Glutamatergic neuron (in vitro differentiated cells): ENCODE data around the gene EMCN. TPM values are rescaled to one million over a fixed set of nuclear protein-coding genes. Genes with fewer than 3 reads are reported as not detected.

Experiments used
- DNase-seq: peaks from one replicate; pipeline ENCODE4 v3.0.0; 2022
- H3K27ac Mint-ChIP-seq: one replicate; pipeline ENCODE4 v1.8.0; 2020; ENCODE audit warnings: mild to moderate bottlenecking, mixed read lengths, inconsistent platforms; ENCODE audit not compliant: unreplicated experiment
- H3K27me3 Mint-ChIP-seq: one replicate; pipeline ENCODE4 v1.8.0; 2020; ENCODE audit warnings: mild to moderate bottlenecking, moderate library complexity, mixed read lengths, inconsistent platforms; ENCODE audit not compliant: unreplicated experiment
- H3K36me3 Mint-ChIP-seq: one replicate; pipeline ENCODE4 v1.8.0; 2020; ENCODE audit warnings: mild to moderate bottlenecking, mixed read lengths, inconsistent platforms; ENCODE audit not compliant: unreplicated experiment
- H3K4me1 Mint-ChIP-seq: one replicate; pipeline ENCODE4 v1.8.0; 2020; ENCODE audit warnings: mild to moderate bottlenecking, low read depth, mixed read lengths, inconsistent platforms; ENCODE audit not compliant: unreplicated experiment
- H3K4me3 Mint-ChIP-seq: one replicate; pipeline ENCODE4 v1.8.0; 2020; ENCODE audit warnings: mild to moderate bottlenecking, mixed read lengths, inconsistent platforms; ENCODE audit not compliant: unreplicated experiment
- H3K9me3 Mint-ChIP-seq: one replicate; pipeline ENCODE4 v1.8.0; 2020; ENCODE audit warnings: mild to moderate bottlenecking, moderate library complexity, mixed read lengths, inconsistent platforms; ENCODE audit not compliant: unreplicated experiment
- total RNA-seq: library from RNA; stranded (reverse); fragmentation: NEBNext Ultra II Directional; extraction: Animal tissue kit (Norgen Biotek cat#: 25700); gene quantifications from one replicate; pipeline ENCODE4 v1.2.1, GENCODE V29; 2021; ENCODE audit not compliant: unreplicated experiment
- TF ChIP-seq, protein P1 (sequence below): fragments of 200-600 bp; sonication (generic); IDR thresholded peaks from one replicate; pipeline ENCODE4 v1.5.0; 2021; ENCODE audit not compliant: partially characterized antibody, unreplicated experiment

EMCN gene
- total RNA-seq, 1 donor from 2014 or later, result not detected

DNA sequence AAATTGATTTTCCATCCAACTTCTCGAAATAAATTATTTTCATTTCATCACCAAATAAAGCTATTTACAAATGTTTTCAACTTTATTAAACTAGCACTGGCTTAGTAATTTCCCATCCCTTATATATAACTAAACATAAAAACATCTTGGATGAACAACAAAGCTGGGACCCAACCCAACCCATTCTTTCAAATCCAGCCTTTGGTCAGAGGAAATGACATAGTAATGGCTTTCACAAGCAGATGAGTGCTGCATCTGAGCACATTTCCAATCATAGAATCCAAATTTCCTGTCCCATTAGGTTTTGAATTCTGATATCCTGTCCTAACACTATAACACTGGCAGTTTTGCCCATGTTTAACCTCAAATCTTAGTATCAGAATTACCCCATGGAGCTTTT is 7.9 kb upstream of the EMCN start:
- Mint-ChIP-seq H3K36me3 (peaks cover 6% of the 10 kb centered on the region), H3K27ac (no peak overlapping the region), H3K4me1 (no peaks in the 10 kb centered on the region), H3K4me3 (no peak overlapping the region), H3K27me3 (no peaks in the 10 kb centered on the region), H3K9me3 (no peaks in the 10 kb centered on the region)
- TF ChIP-seq, protein P1, sequence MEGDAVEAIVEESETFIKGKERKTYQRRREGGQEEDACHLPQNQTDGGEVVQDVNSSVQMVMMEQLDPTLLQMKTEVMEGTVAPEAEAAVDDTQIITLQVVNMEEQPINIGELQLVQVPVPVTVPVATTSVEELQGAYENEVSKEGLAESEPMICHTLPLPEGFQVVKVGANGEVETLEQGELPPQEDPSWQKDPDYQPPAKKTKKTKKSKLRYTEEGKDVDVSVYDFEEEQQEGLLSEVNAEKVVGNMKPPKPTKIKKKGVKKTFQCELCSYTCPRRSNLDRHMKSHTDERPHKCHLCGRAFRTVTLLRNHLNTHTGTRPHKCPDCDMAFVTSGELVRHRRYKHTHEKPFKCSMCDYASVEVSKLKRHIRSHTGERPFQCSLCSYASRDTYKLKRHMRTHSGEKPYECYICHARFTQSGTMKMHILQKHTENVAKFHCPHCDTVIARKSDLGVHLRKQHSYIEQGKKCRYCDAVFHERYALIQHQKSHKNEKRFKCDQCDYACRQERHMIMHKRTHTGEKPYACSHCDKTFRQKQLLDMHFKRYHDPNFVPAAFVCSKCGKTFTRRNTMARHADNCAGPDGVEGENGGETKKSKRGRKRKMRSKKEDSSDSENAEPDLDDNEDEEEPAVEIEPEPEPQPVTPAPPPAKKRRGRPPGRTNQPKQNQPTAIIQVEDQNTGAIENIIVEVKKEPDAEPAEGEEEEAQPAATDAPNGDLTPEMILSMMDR, result no peak
- DNase-seq, result no peak

DNA sequence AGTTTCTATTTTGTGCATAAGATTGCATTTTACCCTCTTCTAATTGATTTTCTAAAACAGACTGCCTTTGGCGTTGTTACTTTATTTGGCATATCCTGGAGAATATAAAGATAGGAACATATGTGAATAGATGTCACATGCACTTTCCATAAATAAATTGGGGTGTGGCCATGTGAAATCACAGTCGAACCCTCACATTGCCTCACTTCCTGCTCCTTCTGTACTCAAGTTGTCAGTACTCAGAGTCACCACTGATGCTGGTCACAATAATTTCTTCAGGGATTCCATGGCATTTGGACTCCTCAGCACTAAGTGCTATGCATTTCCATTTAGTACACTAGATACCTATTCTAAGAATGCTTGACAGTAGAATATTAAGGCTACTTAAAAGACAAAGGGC is 1.4 kb upstream of the EMCN start:
- TF ChIP-seq, protein P1, result no peak
- no peak for DNase-seq

GRCh38 chr4:100516225-100516624 is 1.6 kb downstream of the EMCN start:
- Mint-ChIP-seq H3K4me3 (no peak overlapping the region), H3K4me1 (no peaks in the 10 kb centered on the region), H3K9me3 (no peaks in the 10 kb centered on the region), H3K27me3 (peaks cover 2% of the 10 kb centered on the region), H3K36me3 (no peaks in the 10 kb centered on the region), H3K27ac (no peak overlapping the region)
- TF ChIP-seq, protein P1, result no peak
- DNase-seq, result no peak

More for the DNA sequence above, 1.4 kb upstream of the EMCN start:
- no peak overlapping the region for H3K27ac Mint-ChIP-seq
- no peaks in the 10 kb centered on the region for H3K4me1 Mint-ChIP-seq
- no peak overlapping the region for H3K4me3 Mint-ChIP-seq
- H3K36me3 Mint-ChIP-seq, result no peaks in the 10 kb centered on the region
- no peaks in the 10 kb centered on the region for H3K27me3 Mint-ChIP-seq
- H3K9me3 Mint-ChIP-seq, result no peaks in the 10 kb centered on the region

DNA sequence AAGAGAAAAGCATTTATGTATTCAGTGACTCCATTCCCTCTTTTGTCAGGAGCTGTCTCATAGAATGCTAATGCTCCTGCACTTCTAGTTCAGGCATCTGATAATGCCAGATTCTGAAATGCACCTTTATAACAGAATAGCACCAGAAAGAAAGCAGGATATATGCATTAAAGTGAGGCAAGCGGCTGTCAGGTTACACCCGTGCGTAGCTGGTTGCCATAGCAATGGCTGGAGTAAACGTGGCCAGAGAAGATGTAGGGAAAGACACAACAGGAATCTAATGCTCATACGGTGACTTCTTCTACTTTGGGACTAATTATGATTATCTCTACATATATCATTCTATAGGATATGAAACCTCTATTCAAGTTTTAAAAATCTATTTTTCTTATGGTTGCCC is 5.9 kb downstream of the EMCN start:
- H3K4me1 Mint-ChIP-seq, result peaks cover 4% of the 10 kb centered on the region
- H3K27me3 Mint-ChIP-seq, result peaks cover 2% of the 10 kb centered on the region
- no peak overlapping the region for H3K27ac Mint-ChIP-seq

DNA sequence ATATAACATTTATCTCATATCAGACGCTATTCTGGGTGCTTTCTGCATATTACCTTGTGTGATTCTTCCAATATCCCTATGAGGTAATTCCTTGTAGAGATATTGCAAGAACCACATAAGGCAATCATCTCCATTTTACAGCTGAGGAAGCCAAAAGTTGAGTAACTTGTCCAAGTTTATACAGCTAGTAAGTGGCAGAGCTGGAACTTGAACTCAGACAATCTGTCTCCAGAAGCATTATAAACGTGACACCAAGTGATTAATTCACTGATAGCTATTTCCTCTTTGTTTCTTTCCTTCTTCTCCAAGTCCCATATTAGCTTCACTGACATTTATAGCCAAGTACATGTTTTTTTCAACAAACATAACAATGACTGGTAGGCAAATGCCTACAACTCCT is 7.3 kb downstream of the EMCN start:
- Mint-ChIP-seq H3K4me1 (peaks cover 4% of the 10 kb centered on the region), H3K4me3 (no peak overlapping the region), H3K36me3 (no peaks in the 10 kb centered on the region), H3K27ac (no peak overlapping the region), H3K27me3 (peaks cover 2% of the 10 kb centered on the region), H3K9me3 (no peaks in the 10 kb centered on the region)
- no peak for DNase-seq
- TF ChIP-seq, protein P1, result no peak

More for the DNA sequence above, 5.9 kb downstream of the EMCN start:
- H3K9me3 Mint-ChIP-seq, result no peaks in the 10 kb centered on the region
- TF ChIP-seq, protein P1, result no peak
- H3K36me3 Mint-ChIP-seq, result no peaks in the 10 kb centered on the region
- no peak overlapping the region for H3K4me3 Mint-ChIP-seq
- no peak for DNase-seq
